Measurements from ENCODE around the gene LRRC15.

DNA sequence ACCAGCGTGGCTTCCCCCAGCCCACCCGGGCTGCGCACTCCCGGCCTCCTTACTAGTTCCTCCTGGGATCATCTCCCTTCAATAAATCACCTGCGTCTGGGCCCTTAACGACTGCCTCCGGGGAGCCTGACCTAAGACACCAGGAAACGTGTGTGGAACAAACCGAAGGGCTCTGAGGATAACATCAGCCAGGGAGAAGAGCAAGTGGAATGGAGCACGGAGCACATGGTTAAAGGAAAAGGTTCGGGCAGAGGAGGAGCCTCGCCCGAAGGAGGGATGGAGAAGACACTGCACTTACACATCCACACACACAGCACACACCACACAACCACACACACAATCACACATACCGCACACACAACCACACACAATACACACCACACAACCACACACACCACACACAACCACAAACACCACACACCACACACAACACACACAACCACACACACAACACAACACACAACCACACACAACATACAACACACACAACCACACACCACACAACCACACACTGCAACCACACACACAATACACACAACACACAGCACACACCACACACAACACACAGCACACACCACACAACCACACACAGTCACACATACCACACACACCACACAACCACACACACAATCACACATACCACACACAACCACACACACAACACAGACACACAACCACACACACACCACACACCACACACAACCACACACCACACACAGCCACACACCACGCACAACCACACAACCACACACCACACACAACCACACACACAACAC lies 43.2 kb downstream of the LRRC15 start:
- TF ChIP-seq, protein P1, sequence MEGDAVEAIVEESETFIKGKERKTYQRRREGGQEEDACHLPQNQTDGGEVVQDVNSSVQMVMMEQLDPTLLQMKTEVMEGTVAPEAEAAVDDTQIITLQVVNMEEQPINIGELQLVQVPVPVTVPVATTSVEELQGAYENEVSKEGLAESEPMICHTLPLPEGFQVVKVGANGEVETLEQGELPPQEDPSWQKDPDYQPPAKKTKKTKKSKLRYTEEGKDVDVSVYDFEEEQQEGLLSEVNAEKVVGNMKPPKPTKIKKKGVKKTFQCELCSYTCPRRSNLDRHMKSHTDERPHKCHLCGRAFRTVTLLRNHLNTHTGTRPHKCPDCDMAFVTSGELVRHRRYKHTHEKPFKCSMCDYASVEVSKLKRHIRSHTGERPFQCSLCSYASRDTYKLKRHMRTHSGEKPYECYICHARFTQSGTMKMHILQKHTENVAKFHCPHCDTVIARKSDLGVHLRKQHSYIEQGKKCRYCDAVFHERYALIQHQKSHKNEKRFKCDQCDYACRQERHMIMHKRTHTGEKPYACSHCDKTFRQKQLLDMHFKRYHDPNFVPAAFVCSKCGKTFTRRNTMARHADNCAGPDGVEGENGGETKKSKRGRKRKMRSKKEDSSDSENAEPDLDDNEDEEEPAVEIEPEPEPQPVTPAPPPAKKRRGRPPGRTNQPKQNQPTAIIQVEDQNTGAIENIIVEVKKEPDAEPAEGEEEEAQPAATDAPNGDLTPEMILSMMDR (IDR thresholded peaks at IDR 0.05), result no peak
- no peak for TF ChIP-seq POLR2AphosphoS5 (IDR thresholded peaks at IDR 0.05)
